H1 (cell line): ENCODE data around the gene STX8.

Source experiments
- CTCF ChIP-seq, 3 experiments: IDR thresholded peaks; 1 replicate in 2 of 3; 2 replicates in 1 of 3; pipeline versions ENCODE4 v1.5.1 to v1.6.1; 2011; ENCODE audit warnings: low read length in 3 of 3, mild to moderate bottlenecking in 3 of 3, inconsistent platforms in 2 of 3, low read depth in 1 of 3, moderate library complexity in 1 of 3; ENCODE audit not compliant: insufficient read depth in 1 of 3; ENCODE audit errors: control extremely low read depth in 1 of 3
- EGR1 ChIP-seq: IDR thresholded peaks from 2 replicates; pipeline ENCODE4 v1.6.1; 2011; ENCODE audit warnings: low read depth, low read length, borderline replicate concordance
- EZH2 ChIP-seq: fragments of 200-600 bp; sonication (generic); IDR thresholded peaks from 2 replicates; pipeline ENCODE4 v1.7.1; 2012; ENCODE audit warnings: low read depth, mild to moderate bottlenecking, moderate library complexity, low read length, inconsistent platforms; ENCODE audit not compliant: severe bottlenecking
- MAX ChIP-seq: IDR thresholded peaks from 2 replicates; pipeline ENCODE4 v1.6.1; 2012; ENCODE audit warnings: inconsistent platforms
- POLR2A ChIP-seq, 2 experiments: IDR thresholded peaks; 1 replicate in 1 of 2; 2 replicates in 1 of 2; pipeline ENCODE4 v1.6.1; 2011; ENCODE audit warnings: low read depth in 2 of 2, low read length in 2 of 2, mild to moderate bottlenecking in 2 of 2; ENCODE audit errors: control extremely low read depth in 1 of 2

GRCh38 chr17:9251273-9251672, 324.3 kb downstream of the STX8 start:
- no peak for TF ChIP-seq MAX
- TF ChIP-seq EZH2: no peak
- no peak for TF ChIP-seq CTCF (IDR thresholded peaks at IDR 0.05; ENCODE audit: control extremely low read depth in 1 of 3, insufficient read depth in 1 of 3, low read depth in 1 of 3, low read length in 3 of 3)
- TF ChIP-seq EGR1: no peak
- TF ChIP-seq POLR2A (IDR thresholded peaks at IDR 0.05; ENCODE audit: control extremely low read depth in 1 of 2, low read depth in 2 of 2, low read length in 2 of 2): no peak
